Caco-2 (cell line): ENCODE measurements around the gene SNCA. TPM values are rescaled to one million over a fixed set of nuclear protein-coding genes. Genes with fewer than 3 reads are reported as not detected.

Experiments
- BruUV-seq: library from RNA; stranded (reverse); fragments of 400-500 nt; replicated peaks from 2 replicates; lab custom pipeline; 2021; lab: Mats Ljungman, UMichigan
- CTCF ChIA-PET: fragments of 300-600 bp; sonication (Branson Sonifier 250); formaldehyde crosslinking; loops from one replicate; lab custom pipeline; 2022; ENCODE audit warnings: antibody characterized with exemption; lab: Charles Lee
- POLR2A ChIA-PET: fragments of 300-600 bp; sonication (Branson Sonifier 250); formaldehyde crosslinking; loops from one replicate; lab custom pipeline; 2022; ENCODE audit warnings: antibody characterized with exemption; lab: Charles Lee
- DNase-seq, 2 experiments: peaks; one replicate each; pipeline versions ENCODE4 v3.0.0 to v3.0.0-alpha.2; 2020 to 2022
- H3K27me3 ChIP-seq: replicated peaks from 2 replicates; pipeline ENCODE4 v1.6.0; 2011; ENCODE audit warnings: low read length; ENCODE audit not compliant: control insufficient read depth, insufficient read depth
- H3K36me3 ChIP-seq: 2 replicates; pipeline ENCODE4 v1.5.1; 2011; ENCODE audit warnings: low read length; ENCODE audit not compliant: control insufficient read depth, insufficient read depth
- H3K4me1 ChIP-seq: fragments of 250-450 bp; sonication (Bioruptor Pico); 2 replicates; pipeline ENCODE4 v1.5.1; 2020; ENCODE audit warnings: mild to moderate bottlenecking
- H3K4me3 ChIP-seq: 2 replicates; pipeline ENCODE4 v1.5.1; 2011; ENCODE audit warnings: low read depth, mild to moderate bottlenecking, control low read depth, low read length
- H3K9me3 ChIP-seq: fragments of 250-450 bp; sonication (Bioruptor Pico); 2 replicates; pipeline ENCODE4 v1.5.1; 2020; ENCODE audit warnings: mild to moderate bottlenecking, moderate library complexity
- H3K27ac Mint-ChIP-seq: one replicate; pipeline ENCODE4 v1.8.0; 2022; ENCODE audit warnings: mixed read lengths; ENCODE audit not compliant: unreplicated experiment
- H3K27me3 Mint-ChIP-seq: one replicate; pipeline ENCODE4 v1.8.0; 2022; ENCODE audit warnings: mixed read lengths; ENCODE audit not compliant: insufficient read depth, unreplicated experiment
- H3K36me3 Mint-ChIP-seq: one replicate; pipeline ENCODE4 v1.8.0; 2022; ENCODE audit warnings: mild to moderate bottlenecking, mixed read lengths; ENCODE audit not compliant: insufficient read depth, unreplicated experiment
- H3K4me1 Mint-ChIP-seq: one replicate; pipeline ENCODE4 v1.8.0; 2022; ENCODE audit warnings: low read depth, mixed read lengths; ENCODE audit not compliant: unreplicated experiment
- H3K4me3 Mint-ChIP-seq: one replicate; pipeline ENCODE4 v1.8.0; 2022; ENCODE audit warnings: mild to moderate bottlenecking, moderate library complexity, mixed read lengths; ENCODE audit not compliant: unreplicated experiment
- H3K9me3 Mint-ChIP-seq: one replicate; pipeline ENCODE4 v1.8.0; 2022; ENCODE audit warnings: mixed read lengths; ENCODE audit not compliant: unreplicated experiment
- CTCF ChIP-seq, 2 experiments: fragments of 200-600 bp in 1 of 2; IDR thresholded peaks; 1 replicate in 1 of 2; 2 replicates in 1 of 2; pipeline versions ENCODE4 v1.5.1 to v1.8.0; 2011 to 2022; ENCODE audit warnings: antibody characterized with exemption in 1 of 2, control low read depth in 1 of 2, inconsistent platforms in 1 of 2, low read depth in 1 of 2, low read length in 1 of 2, mild to moderate bottlenecking in 1 of 2, moderate library complexity in 1 of 2; ENCODE audit not compliant: insufficient read depth in 1 of 2, severe bottlenecking in 1 of 2, unreplicated experiment in 1 of 2
- intact Hi-C: fragments of 100-400 bp; cut with micrococcal nuclease; formaldehyde crosslinking; loops from one replicate; pipeline ENCODE4 v1.10.0; 2022; ENCODE audit not compliant: unreplicated experiment
- total RNA-seq: library from RNA; stranded (reverse); gene quantifications from 2 replicates; pipeline ENCODE4 v1.2.3, GENCODE V29; 2022

Gene SNCA
- total RNA-seq, 1 experiment from 2014 or later, result 8.4 TPM

- BruUV-seq, result no TSS peak
These were observed 18.3 kb upstream of the SNCA start for GRCh38 chr4:89855236-89855635.

GRCh38 chr4:89847571-89848325 lies 10.8 kb upstream of the SNCA start:
- H3K27me3 ChIP-seq, result no peaks in the 10 kb centered on the region
- no peak for DNase-seq
- CTCF ChIA-PET, result no interaction called here
- H3K36me3 Mint-ChIP-seq, result no peaks in the 10 kb centered on the region
- POLR2A ChIA-PET, result no interaction called here
- H3K9me3 ChIP-seq, result 0 out of 2 replicates have a peak, but pooled peaks cover 3% of the 10 kb centered on the region
- TF ChIP-seq CTCF (IDR thresholded peaks at IDR 0.05; ENCODE audit: insufficient read depth in 1 of 2, low read depth in 1 of 2, low read length in 1 of 2, severe bottlenecking in 1 of 2, unreplicated experiment in 1 of 2), result no peak
- no peaks in the 10 kb centered on the region for H3K27me3 Mint-ChIP-seq
- no peaks in the 10 kb centered on the region for H3K36me3 ChIP-seq
- no peak overlapping the region for H3K4me3 ChIP-seq
- no peaks in the 10 kb centered on the region for H3K4me1 ChIP-seq
- no TSS peak for BruUV-seq
- peaks cover 13% of the 10 kb centered on the region for H3K9me3 Mint-ChIP-seq
- H3K27ac Mint-ChIP-seq, result no peak overlapping the region
- intact Hi-C loops, result no loop called here
- no peaks in the 10 kb centered on the region for H3K4me1 Mint-ChIP-seq
- H3K4me3 Mint-ChIP-seq, result no peak overlapping the region

More at GRCh38 chr4:89855236-89855635, 18.3 kb upstream of the SNCA start:
- Histone ChIP-seq H3K27me3 (no peaks in the 10 kb centered on the region), H3K36me3 (no peaks in the 10 kb centered on the region), H3K9me3 (0 out of 2 replicates have a peak, but pooled peaks cover under 1% of the 10 kb centered on the region), H3K4me3 (no peak overlapping the region), H3K4me1 (no peaks in the 10 kb centered on the region)
- TF ChIP-seq CTCF (IDR thresholded peaks at IDR 0.05; ENCODE audit: insufficient read depth in 1 of 2, low read depth in 1 of 2, low read length in 1 of 2, severe bottlenecking in 1 of 2, unreplicated experiment in 1 of 2), result no peak
- ChIA-PET CTCF (no interaction called here), POLR2A (no interaction called here)
- intact Hi-C loops, result no loop called here
- peaks cover 3% of the 10 kb centered on the region for H3K27me3 Mint-ChIP-seq
- H3K4me1 Mint-ChIP-seq, result no peaks in the 10 kb centered on the region
- no peak overlapping the region for H3K27ac Mint-ChIP-seq
- no peaks in the 10 kb centered on the region for H3K36me3 Mint-ChIP-seq
- no peak for DNase-seq
- H3K4me3 Mint-ChIP-seq, result no peak overlapping the region
- H3K9me3 Mint-ChIP-seq, result peaks cover 8% of the 10 kb centered on the region

- Histone ChIP-seq H3K36me3 (no peaks in the 10 kb centered on the region), H3K4me1 (no peaks in the 10 kb centered on the region), H3K27me3 (no peaks in the 10 kb centered on the region), H3K9me3 (no peaks in the 10 kb centered on the region), H3K4me3 (no peak overlapping the region)
- no TSS peak for BruUV-seq
- no peak overlapping the region for H3K4me3 Mint-ChIP-seq
- ChIA-PET CTCF (no interaction called here), POLR2A (no interaction called here)
- H3K9me3 Mint-ChIP-seq, result no peaks in the 10 kb centered on the region
- peaks cover 9% of the 10 kb centered on the region for H3K4me1 Mint-ChIP-seq
- H3K36me3 Mint-ChIP-seq, result no peaks in the 10 kb centered on the region
- H3K27ac Mint-ChIP-seq, result no peak overlapping the region
- TF ChIP-seq CTCF (IDR thresholded peaks at IDR 0.05; ENCODE audit: insufficient read depth in 1 of 2, low read depth in 1 of 2, low read length in 1 of 2, severe bottlenecking in 1 of 2, unreplicated experiment in 1 of 2), result no peak
- peaks cover 12% of the 10 kb centered on the region for H3K27me3 Mint-ChIP-seq
- intact Hi-C loops, result loop anchor here (2.0 to 10.0 kb wide), 3 partner anchors 59 to 195 kb away; no protein-coding TSS in a partner anchor
- DNase-seq, result no peak
These were observed 2.6 kb upstream of the SNCA start for GRCh38 chr4:89839558-89839957.
